AG04450 (cell line): Measurements from ENCODE around the gene SLC47A2. TPM values are rescaled to one million over a fixed set of nuclear protein-coding genes. Genes with fewer than 3 reads are reported as not detected.

Experiments used
- CTCF ChIA-PET: fragments of 300-600, 350-600 bp; formaldehyde crosslinking; extraction: SDS; loops from one replicate; lab custom pipeline; 2022; ENCODE audit warnings: antibody characterized with exemption, inconsistent platforms; lab: Charles Lee
- POLR2A ChIA-PET: fragments of 350-600 bp; formaldehyde crosslinking; extraction: SDS; loops from one replicate; lab custom pipeline; 2021; ENCODE audit warnings: antibody characterized with exemption, inconsistent platforms; lab: Yijun Ruan, JAX
- DNase-seq: peaks from one replicate; pipeline ENCODE4 v3.0.0-alpha.2; 2011; ENCODE audit warnings: low read depth, low spot score
- H3K27ac ChIP-seq: one replicate; pipeline ENCODE4 v1.5.1; 2012; ENCODE audit warnings: low read depth, low read length, control low read depth
- H3K27me3 ChIP-seq: one replicate; pipeline ENCODE4 v1.6.0; 2012; ENCODE audit warnings: low read length; ENCODE audit not compliant: control insufficient read depth, insufficient read depth
- H3K4me3 ChIP-seq: 2 replicates; pipeline ENCODE4 v1.5.1; 2011; ENCODE audit warnings: mild to moderate bottlenecking, low read depth, low read length, control low read depth
- H3K9me3 ChIP-seq: 2 replicates; pipeline ENCODE4 v1.5.1; 2012; ENCODE audit warnings: low read length; ENCODE audit not compliant: control insufficient read depth, insufficient read depth
- CTCF ChIP-seq: IDR thresholded peaks from 2 replicates; pipeline ENCODE4 v1.5.1; 2011; ENCODE audit warnings: low read depth, low read length, control low read depth, inconsistent platforms
- polyA plus RNA-seq: library from polyadenylated mRNA; depleted of rRNA; stranded (reverse); fragments of >200 nt; gene quantifications from 2 replicates; pipeline ENCODE4 v1.2.3, GENCODE V29; 2011

Gene SLC47A2
- polyA plus RNA-seq, 1 experiment = not detected

- DNase-seq = no peak
- no peak for TF ChIP-seq CTCF
- ChIA-PET CTCF (no interaction called here), POLR2A (no interaction called here)
- no peak overlapping the region for H3K4me3 ChIP-seq
- no peak overlapping the region for H3K27ac ChIP-seq
- H3K27me3 ChIP-seq = no peaks in the 10 kb centered on the region
- peaks cover 2% of the 10 kb centered on the region; the same call in 1 of the 2 replicates for H3K9me3 ChIP-seq
Measured at GRCh38 chr17:19659366-19660177, 56.8 kb downstream of the SLC47A2 start.

- TF ChIP-seq CTCF = no peak
- no peak overlapping the region for H3K4me3 ChIP-seq
- ChIA-PET CTCF (interaction anchor here (1.7 kb wide), 1 partner anchor 15 kb away, joined by 5 read pairs; no protein-coding TSS in a partner anchor), POLR2A (no interaction called here)
- H3K27ac ChIP-seq = no peak overlapping the region
- no peak for DNase-seq
- H3K27me3 ChIP-seq = no peaks in the 10 kb centered on the region
- H3K9me3 ChIP-seq = peaks cover 10% of the 10 kb centered on the region; the same call in 1 of the 2 replicates
Measured at GRCh38 chr17:19656851-19657581, 59.4 kb downstream of the SLC47A2 start.

GRCh38 chr17:19656336-19656735 lies 60.0 kb downstream of the SLC47A2 start:
- no peaks in the 10 kb centered on the region for H3K27me3 ChIP-seq
- POLR2A ChIA-PET = no interaction called here
- no peak overlapping the region for H3K27ac ChIP-seq
- no peak for DNase-seq
- peaks cover 10% of the 10 kb centered on the region; the same call in 1 of the 2 replicates for H3K9me3 ChIP-seq
- no peak overlapping the region for H3K4me3 ChIP-seq
- TF ChIP-seq CTCF = no peak
- CTCF ChIA-PET = interaction anchor here (1.7 kb wide), 1 partner anchor 16 kb away, joined by 5 read pairs; no protein-coding TSS in a partner anchor

GRCh38 chr17:19654896-19655295 lies 61.5 kb downstream of the SLC47A2 start:
- CTCF ChIA-PET = no interaction called here
- H3K9me3 ChIP-seq = peaks cover 10% of the 10 kb centered on the region; the same call in 1 of the 2 replicates
- H3K27ac ChIP-seq = no peak overlapping the region
- no peak for TF ChIP-seq CTCF
- H3K4me3 ChIP-seq = no peak overlapping the region
- POLR2A ChIA-PET = no interaction called here
- DNase-seq = no peak
- H3K27me3 ChIP-seq = no peaks in the 10 kb centered on the region
